Parathyroid adenoma (tissue), 2 donors: ENCODE data around the gene C2orf74.
A peak's percentile ranks its signal among the peaks of the same experiment; 100 is the strongest.
"Not testable (repeated sequence)": the region's sequence is repeated elsewhere in the genome, so short reads cannot be mapped to it uniquely, and the experiment has no call there.

Experiments used
- H2AFZ ChIP-seq: fragments of 300-600 bp; sonication (generic); one replicate; pipeline ENCODE4 v1.7.0; 2017; ENCODE audit warnings: antibody characterized with exemption, mild to moderate bottlenecking
- H3K27ac ChIP-seq: fragments of 300-600 bp; sonication (generic); one replicate; pipeline ENCODE4 v1.7.0; 2017
- H3K27me3 ChIP-seq: fragments of 300-600 bp; sonication (generic); one replicate; pipeline ENCODE4 v1.7.0; 2017; ENCODE audit warnings: low read length; ENCODE audit not compliant: control insufficient read depth, insufficient read depth
- H3K36me3 ChIP-seq: fragments of 300-600 bp; sonication (generic); one replicate; pipeline ENCODE4 v1.7.0; 2017; ENCODE audit warnings: low read length; ENCODE audit not compliant: control insufficient read depth, insufficient read depth
- H3K4me1 ChIP-seq: fragments of 300-600 bp; sonication (generic); one replicate; pipeline ENCODE4 v1.7.0; 2017; ENCODE audit warnings: control low read depth
- H3K4me2 ChIP-seq: fragments of 300-600 bp; sonication (generic); one replicate; pipeline ENCODE4 v1.7.0; 2017; ENCODE audit warnings: low read length
- H3K4me3 ChIP-seq: fragments of 300-600 bp; sonication (generic); one replicate; pipeline ENCODE4 v1.7.0; 2017; ENCODE audit warnings: low read depth, low read length
- H3K79me2 ChIP-seq: fragments of 300-600 bp; sonication (generic); one replicate; pipeline ENCODE4 v1.7.0; 2017; ENCODE audit warnings: control low read depth
- H3K9ac ChIP-seq: fragments of 300-600 bp; sonication (generic); one replicate; pipeline ENCODE4 v1.7.0; 2017; ENCODE audit warnings: mild to moderate bottlenecking
- H3K9me3 ChIP-seq: fragments of 300-600 bp; sonication (generic); one replicate; pipeline ENCODE4 v1.7.0; 2017; ENCODE audit warnings: low read length; ENCODE audit not compliant: control insufficient read depth
- CTCF ChIP-seq: fragments of 300-600 bp; sonication (generic); IDR thresholded peaks from one replicate; pipeline ENCODE4 v1.7.0; 2017; ENCODE audit warnings: antibody characterized with exemption, mild to moderate bottlenecking
- donor health status: primary hyperparathyroidism.

C2orf74 gene

GRCh38 chr2:61125798-61126197 lies 36.2 kb upstream of the C2orf74 start:
- TF ChIP-seq CTCF = no peak
- Histone ChIP-seq H3K27ac (no peak overlapping the region), H2AFZ (no peak overlapping the region), H3K4me3 (no peak overlapping the region), H3K9me3 (no peaks in the 10 kb centered on the region), H3K9ac (no peak overlapping the region), H3K4me1 (no peaks in the 10 kb centered on the region), H3K27me3 (no peaks in the 10 kb centered on the region), H3K79me2 (no peaks in the 10 kb centered on the region), H3K4me2 (no peak overlapping the region), H3K36me3 (no peaks in the 10 kb centered on the region)

- not testable (repeated sequence) for H2AFZ ChIP-seq, H3K79me2 ChIP-seq, H3K9me3 ChIP-seq, H3K4me1 ChIP-seq, H3K9ac ChIP-seq, H3K36me3 ChIP-seq, H3K4me2 ChIP-seq, H3K27ac ChIP-seq, H3K4me3 ChIP-seq, H3K27me3 ChIP-seq
These were observed 33.9 kb upstream of the C2orf74 start for GRCh38 chr2:61128122-61128521.

GRCh38 chr2:61134141-61134540 lies 27.8 kb upstream of the C2orf74 start:
- no peak for TF ChIP-seq CTCF
- no peak overlapping the region for H3K27ac ChIP-seq
- H3K9ac ChIP-seq = no peak overlapping the region
- no peak overlapping the region for H2AFZ ChIP-seq
- H3K9me3 ChIP-seq = no peaks in the 10 kb centered on the region
- H3K79me2 ChIP-seq = no peaks in the 10 kb centered on the region
- no peaks in the 10 kb centered on the region for H3K4me1 ChIP-seq
- H3K36me3 ChIP-seq = no peaks in the 10 kb centered on the region
- H3K4me3 ChIP-seq = no peak overlapping the region
- H3K27me3 ChIP-seq = no peaks in the 10 kb centered on the region
- no peak overlapping the region for H3K4me2 ChIP-seq

- H3K4me3 ChIP-seq = no peak overlapping the region
- TF ChIP-seq CTCF = peak; percentile 38
- no peaks in the 10 kb centered on the region for H3K4me1 ChIP-seq
- H3K9me3 ChIP-seq = no peaks in the 10 kb centered on the region
- no peaks in the 10 kb centered on the region for H3K36me3 ChIP-seq
- no peak overlapping the region for H3K27ac ChIP-seq
- H2AFZ ChIP-seq = peak overlapping the region; percentile 33
- no peaks in the 10 kb centered on the region for H3K79me2 ChIP-seq
- H3K4me2 ChIP-seq = no peak overlapping the region
- no peak overlapping the region for H3K9ac ChIP-seq
- no peaks in the 10 kb centered on the region for H3K27me3 ChIP-seq
These were observed 26.5 kb upstream of the C2orf74 start for GRCh38 chr2:61135510-61135909.

GRCh38 chr2:61138859-61139258 lies 23.1 kb upstream of the C2orf74 start:
- TF ChIP-seq CTCF = no peak
- no peaks in the 10 kb centered on the region for H3K4me1 ChIP-seq
- no peaks in the 10 kb centered on the region for H3K27me3 ChIP-seq
- H3K9ac ChIP-seq = no peak overlapping the region
- no peak overlapping the region for H2AFZ ChIP-seq
- H3K4me2 ChIP-seq = no peak overlapping the region
- H3K79me2 ChIP-seq = no peaks in the 10 kb centered on the region
- H3K36me3 ChIP-seq = no peaks in the 10 kb centered on the region
- H3K9me3 ChIP-seq = no peaks in the 10 kb centered on the region
- no peak overlapping the region for H3K4me3 ChIP-seq
- no peak overlapping the region for H3K27ac ChIP-seq
